Colonic mucosa (tissue), 4 donors: ENCODE data around the gene DLGAP4. TPM values are rescaled to one million over a fixed set of nuclear protein-coding genes. Genes with fewer than 3 reads are reported as not detected.
A peak's percentile ranks its signal among the peaks of the same experiment; 100 is the strongest.

ENCODE experiments used
- DNase-seq: peaks from one replicate; pipeline ENCODE4 v3.0.0-alpha.2; 2020
- H3K27ac ChIP-seq: fragments of 200-600 bp; one replicate; pipeline ENCODE4 v1.8.0; 2021
- H3K27me3 ChIP-seq: fragments of 200-600 bp; one replicate; pipeline ENCODE4 v1.8.0; 2021
- H3K36me3 ChIP-seq: fragments of 200-600 bp; one replicate; pipeline ENCODE4 v1.8.0; 2021
- H3K4me1 ChIP-seq: fragments of 200-600 bp; one replicate; pipeline ENCODE4 v1.8.0; 2021; ENCODE audit warnings: mild to moderate bottlenecking
- H3K4me3 ChIP-seq: fragments of 200-600 bp; one replicate; pipeline ENCODE4 v1.8.0; 2021
- H3K9ac ChIP-seq, 2 donors: one replicate each; pipeline ENCODE4 v1.7.0; 2013; ENCODE audit warnings: control low read depth in 2 of 2, low read depth in 2 of 2, low read length in 2 of 2
- H3K9me3 ChIP-seq: fragments of 200-600 bp; one replicate; pipeline ENCODE4 v1.8.0; 2021
- CTCF ChIP-seq: fragments of 200-600 bp; IDR thresholded peaks from one replicate; pipeline ENCODE4 v1.8.0; 2022; ENCODE audit warnings: antibody characterized with exemption, mild to moderate bottlenecking
- intact Hi-C: fragments of 100-400 bp; cut with DNase I; formaldehyde crosslinking; loops from one replicate; pipeline ENCODE4 v1.14.1; 2022
- total RNA-seq, 2 donors: library from RNA; stranded (reverse); fragmentation: NEBNext Ultra II Directional in 1 of 2; extraction: Animal tissue kit (Norgen Biotek cat#: 25700) in 1 of 2; gene quantifications; one replicate each; pipeline ENCODE4 v1.2.1, GENCODE V29; 2021
- donor health status: healthy.
- donor health status: DM: no; HTN: no; CAD: no.
- donor health status: DM: no; HTN: no; CAD: no.

The DLGAP4 gene
- total RNA-seq, 2 donors from 2014 or later = 43.1 to 48.6 TPM

- intact Hi-C loops = no loop called here
- H3K9ac ChIP-seq = no peak overlapping the region
- no peaks in the 10 kb centered on the region for H3K27me3 ChIP-seq
- H3K27ac ChIP-seq = no peak overlapping the region
- DNase-seq = no peak
- H3K4me1 ChIP-seq = no peaks in the 10 kb centered on the region
- no peaks in the 10 kb centered on the region for H3K36me3 ChIP-seq
- no peak for TF ChIP-seq CTCF
- no peaks in the 10 kb centered on the region for H3K9me3 ChIP-seq
- H3K4me3 ChIP-seq = no peak overlapping the region
These were observed 37.5 kb downstream of the DLGAP4 start for GRCh38 chr20:36343641-36344040.

GRCh38 chr20:36344517-36345132 lies 38.5 kb downstream of the DLGAP4 start:
- DNase-seq = peak; percentile 32
- no peak overlapping the region for H3K9ac ChIP-seq
- H3K36me3 ChIP-seq = no peaks in the 10 kb centered on the region
- no peak overlapping the region for H3K27ac ChIP-seq
- intact Hi-C loops = no loop called here
- no peaks in the 10 kb centered on the region for H3K27me3 ChIP-seq
- no peaks in the 10 kb centered on the region for H3K9me3 ChIP-seq
- no peak overlapping the region for H3K4me3 ChIP-seq
- TF ChIP-seq CTCF = no peak
- no peaks in the 10 kb centered on the region for H3K4me1 ChIP-seq

GRCh38 chr20:36346256-36346655 lies 40.1 kb downstream of the DLGAP4 start:
- Histone ChIP-seq H3K4me3 (no peak overlapping the region), H3K4me1 (no peaks in the 10 kb centered on the region), H3K27me3 (no peaks in the 10 kb centered on the region), H3K36me3 (no peaks in the 10 kb centered on the region), H3K27ac (no peak overlapping the region), H3K9ac (no peak overlapping the region), H3K9me3 (no peaks in the 10 kb centered on the region)
- no peak for DNase-seq
- no peak for TF ChIP-seq CTCF
- intact Hi-C loops = no loop called here

- no peak for TF ChIP-seq CTCF
- Histone ChIP-seq H3K9ac (no peak overlapping the region), H3K4me3 (no peak overlapping the region), H3K4me1 (no peaks in the 10 kb centered on the region), H3K9me3 (no peaks in the 10 kb centered on the region), H3K27ac (no peak overlapping the region), H3K27me3 (no peaks in the 10 kb centered on the region), H3K36me3 (no peaks in the 10 kb centered on the region)
- DNase-seq = no peak
- intact Hi-C loops = no loop called here
These were observed 43.4 kb downstream of the DLGAP4 start for GRCh38 chr20:36349384-36350170.

GRCh38 chr20:36350439-36350838 lies 44.3 kb downstream of the DLGAP4 start:
- no peak for TF ChIP-seq CTCF
- Histone ChIP-seq H3K27ac (no peak overlapping the region), H3K4me1 (no peaks in the 10 kb centered on the region), H3K9me3 (no peaks in the 10 kb centered on the region), H3K9ac (no peak overlapping the region), H3K27me3 (no peaks in the 10 kb centered on the region), H3K36me3 (no peaks in the 10 kb centered on the region), H3K4me3 (no peak overlapping the region)
- no peak for DNase-seq
- intact Hi-C loops = no loop called here
